ENCODE results near the gene PPP2R2C.

DNA sequence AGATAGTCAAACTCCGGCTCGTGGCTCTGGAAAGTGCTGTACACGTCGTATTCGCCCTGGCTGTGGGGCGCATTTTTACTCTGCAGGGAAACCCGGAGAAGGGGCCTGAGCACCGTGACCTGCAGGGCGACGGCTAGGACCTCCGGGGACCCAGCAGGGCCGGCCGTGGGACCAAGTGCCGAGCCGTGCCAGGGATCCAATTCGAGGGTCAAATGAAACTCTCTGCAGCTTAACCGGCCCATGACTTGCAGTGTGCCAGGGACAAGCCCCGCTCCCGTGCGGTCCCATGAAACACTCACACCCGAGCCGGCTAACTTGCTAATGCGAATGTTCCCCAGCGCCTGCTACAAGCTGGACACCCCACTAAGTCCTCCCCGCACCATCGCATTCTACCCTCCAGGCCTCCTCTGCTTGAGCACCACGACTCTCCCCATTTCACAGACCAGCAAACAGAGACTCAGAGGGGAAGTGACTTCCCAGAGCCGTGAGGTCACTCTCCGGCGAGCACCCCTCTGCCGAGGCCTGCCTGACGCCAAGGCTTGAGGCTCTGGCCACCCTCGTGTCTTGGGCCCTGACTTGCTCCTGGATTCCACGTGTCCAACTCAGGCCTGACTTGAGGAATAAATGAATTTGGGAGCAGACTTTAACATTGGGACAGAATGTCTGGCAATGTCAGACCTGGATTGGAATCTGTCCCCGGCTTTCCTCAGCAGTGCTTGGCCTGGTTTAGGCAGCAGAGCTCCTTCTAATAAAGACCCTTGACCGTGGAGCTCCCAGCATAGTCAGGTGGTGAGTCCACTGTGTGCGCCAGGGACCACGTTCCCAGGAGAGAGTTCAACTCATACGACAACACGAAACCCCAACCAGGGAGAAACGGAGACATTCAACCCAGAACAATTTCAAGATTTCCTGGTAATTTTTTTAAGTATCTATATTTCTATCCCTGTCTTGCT lies 93.6 kb downstream of the PPP2R2C start:
- TF ChIP-seq SMC3 (IDR thresholded peaks at IDR 0.05; ENCODE audit: low read depth, low read length): no peak
- no peak for TF ChIP-seq CTCF (IDR thresholded peaks at IDR 0.05)
- no peak for TF ChIP-seq TAF1 (IDR thresholded peaks at IDR 0.05; ENCODE audit: borderline replicate concordance, low read depth, low read length)
- TF ChIP-seq NFIC (IDR thresholded peaks at IDR 0.05; ENCODE audit: borderline replicate concordance): no peak
- TF ChIP-seq YY1 (IDR thresholded peaks at IDR 0.05; ENCODE audit: low read depth): no peak

Measured in SK-N-SH (cell line).